ENCODE results near the gene EFNA2.

- TF ChIP-seq CTCF (IDR thresholded peaks at IDR 0.05) (no peak), MAFK (IDR thresholded peaks at IDR 0.05; ENCODE audit: partially characterized antibody) (no peak), KDM1A (IDR thresholded peaks at IDR 0.05; ENCODE audit: low read depth) (no peak), RFX5 (IDR thresholded peaks at IDR 0.05) (no peak), EHMT2 (IDR thresholded peaks at IDR 0.05; ENCODE audit: low read depth) (no peak), CEBPB (IDR thresholded peaks at IDR 0.05) (no peak), POLR2A (IDR thresholded peaks at IDR 0.05; ENCODE audit: low read length) (no peak), ZC3H11A (IDR thresholded peaks at IDR 0.05) (no peak), EP300 (IDR thresholded peaks at IDR 0.05) (peak; percentile 35 to 39; a peak in 2 of 5 replicates), CHD4 (IDR thresholded peaks at IDR 0.05; ENCODE audit: borderline replicate concordance) (no peak), GATA3 (IDR thresholded peaks at IDR 0.05; ENCODE audit: borderline replicate concordance) (peak; percentile 51)
Measured at GRCh38 chr19:1252821-1253513, 32.7 kb upstream of the EFNA2 start.

Measured in A549 (cell line).